Progenitor cell of endocrine pancreas (in vitro differentiated cells): ENCODE results near the gene DEFB128. TPM values are rescaled to one million over a fixed set of nuclear protein-coding genes. Genes with fewer than 3 reads are reported as not detected.

Source experiments
- DNase-seq: peaks from one replicate; pipeline ENCODE4 v3.0.0; 2021; ENCODE audit warnings: low spot score; ENCODE audit not compliant: unreplicated experiment
- H3K27ac Mint-ChIP-seq: 2 replicates; pipeline ENCODE4 v1.8.0; 2021; ENCODE audit warnings: mild to moderate bottlenecking, moderate library complexity, mixed read lengths
- H3K27me3 Mint-ChIP-seq: 2 replicates; pipeline ENCODE4 v1.8.0; 2021; ENCODE audit warnings: mixed read lengths
- H3K36me3 Mint-ChIP-seq: 2 replicates; pipeline ENCODE4 v1.8.0; 2022; ENCODE audit warnings: mixed read lengths; ENCODE audit not compliant: insufficient read depth
- H3K4me1 Mint-ChIP-seq: 2 replicates; pipeline ENCODE4 v1.8.0; 2021; ENCODE audit warnings: low read depth, mixed read lengths
- H3K4me3 Mint-ChIP-seq: 2 replicates; pipeline ENCODE4 v1.8.0; 2021; ENCODE audit warnings: low read depth, mild to moderate bottlenecking, moderate library complexity, mixed read lengths
- H3K9me3 Mint-ChIP-seq: 2 replicates; pipeline ENCODE4 v1.8.0; 2021; ENCODE audit warnings: low read depth, mixed read lengths
- CTCF ChIP-seq: fragments of 200-600 bp; sonication (generic); IDR thresholded peaks from one replicate; pipeline ENCODE4 v1.5.0; 2021; ENCODE audit warnings: antibody characterized with exemption, mild to moderate bottlenecking; ENCODE audit not compliant: unreplicated experiment
- long read RNA-seq: library from polyadenylated mRNA; unstranded; transcript quantifications from one replicate; pipeline ENCODE4 v2.0.0, GENCODE V29; 2020
- total RNA-seq: library from RNA; stranded (reverse); gene quantifications from 2 replicates; pipeline ENCODE4 v1.2.1, GENCODE V29; 2021

The DEFB128 gene
- not detected in 2 replicates for total RNA-seq
- long read RNA-seq, result 0 reads

- Mint-ChIP-seq H3K9me3 (peaks cover 13% of the 10 kb centered on the region), H3K27ac (no peak within 1 kb of the TSS), H3K4me1 (no peaks in the 10 kb centered on the region), H3K27me3 (peaks cover 11% of the 10 kb centered on the region), H3K36me3 (no peaks in the 10 kb centered on the region), H3K4me3 (no peak within 1 kb of the TSS)
- DNase-seq, result no peak
- no peak for TF ChIP-seq CTCF
Observed at GRCh38 chr20:189611-190010, at the start of gene DEFB128. DEFB128 (minus strand) TSS chr20:189711; CDS start chr20:189623, 88 bp downstream.

GRCh38 chr20:237929-238328, 48.4 kb upstream of the DEFB128 start:
- Mint-ChIP-seq H3K27ac (no peak overlapping the region), H3K9me3 (no peaks in the 10 kb centered on the region), H3K27me3 (peaks cover 32% of the 10 kb centered on the region), H3K4me3 (no peak overlapping the region), H3K36me3 (no peaks in the 10 kb centered on the region), H3K4me1 (no peaks in the 10 kb centered on the region)
- DNase-seq, result no peak
- no peak for TF ChIP-seq CTCF

GRCh38 chr20:237489-237888, 48.0 kb upstream of the DEFB128 start:
- no peak for TF ChIP-seq CTCF
- Mint-ChIP-seq H3K4me1 (no peaks in the 10 kb centered on the region), H3K9me3 (no peaks in the 10 kb centered on the region), H3K4me3 (no peak overlapping the region), H3K27ac (no peak overlapping the region), H3K27me3 (peaks cover 27% of the 10 kb centered on the region), H3K36me3 (no peaks in the 10 kb centered on the region)
- no peak for DNase-seq

GRCh38 chr20:235891-236290, 46.4 kb upstream of the DEFB128 start:
- Mint-ChIP-seq H3K36me3 (no peaks in the 10 kb centered on the region), H3K27me3 (peaks cover 18% of the 10 kb centered on the region), H3K4me3 (no peak overlapping the region), H3K9me3 (no peaks in the 10 kb centered on the region), H3K4me1 (no peaks in the 10 kb centered on the region), H3K27ac (no peak overlapping the region)
- no peak for TF ChIP-seq CTCF
- DNase-seq, result no peak

GRCh38 chr20:227439-228105, 38.1 kb upstream of the DEFB128 start:
- no peaks in the 10 kb centered on the region for H3K9me3 Mint-ChIP-seq
- H3K27ac Mint-ChIP-seq, result no peak overlapping the region
- no peak for TF ChIP-seq CTCF
- H3K4me3 Mint-ChIP-seq, result no peak overlapping the region
- no peaks in the 10 kb centered on the region for H3K36me3 Mint-ChIP-seq
- no peaks in the 10 kb centered on the region for H3K4me1 Mint-ChIP-seq
- H3K27me3 Mint-ChIP-seq, result peaks cover 29% of the 10 kb centered on the region
- no peak for DNase-seq
